GM23338 (cell line): Measurements from ENCODE around the gene FRRS1L. TPM values are rescaled to one million over a fixed set of nuclear protein-coding genes. Genes with fewer than 3 reads are reported as not detected.

Source experiments
- ATAC-seq: fragments of 200-7000 bp; cut with Tn5 transposase; 3 replicates; pipeline ENCODE4 v1.9.1; 2020
- DNase-seq: peaks from one replicate; pipeline ENCODE4 v3.0.0-alpha.2; 2015; ENCODE audit warnings: low spot score
- H2AFZ ChIP-seq: fragments of 200-600 bp; sonication (generic); 2 replicates; pipeline ENCODE4 v1.8.0; 2016; ENCODE audit warnings: antibody characterized with exemption, mild to moderate bottlenecking, moderate library complexity
- H3F3A ChIP-seq: fragments of 200-600 bp; sonication (generic); replicated peaks from 2 replicates; pipeline ENCODE4 v1.8.0; 2017; ENCODE audit warnings: antibody characterized with exemption, mixed run types, low read depth
- H3K27ac ChIP-seq: fragments of 200-600 bp; sonication (generic); 2 replicates; pipeline ENCODE4 v1.6.1; 2016; ENCODE audit warnings: low read depth
- H3K27me3 ChIP-seq: fragments of 200-600 bp; sonication (generic); 2 replicates; pipeline ENCODE4 v1.8.0; 2016; ENCODE audit warnings: mild to moderate bottlenecking, mixed run types, moderate library complexity; ENCODE audit not compliant: insufficient read depth
- H3K36me3 ChIP-seq: fragments of 200-600 bp; sonication (generic); 2 replicates; pipeline ENCODE4 v1.8.0; 2016; ENCODE audit warnings: mild to moderate bottlenecking; ENCODE audit not compliant: insufficient read depth
- H3K4me1 ChIP-seq: fragments of 200-600 bp; sonication (generic); 2 replicates; pipeline ENCODE4 v1.8.0; 2016; ENCODE audit warnings: mild to moderate bottlenecking, moderate library complexity; ENCODE audit not compliant: insufficient read depth
- H3K4me2 ChIP-seq: fragments of 200-600 bp; sonication (generic); 2 replicates; pipeline ENCODE4 v1.7.1; 2017; ENCODE audit warnings: mixed run types
- H3K4me3 ChIP-seq: fragments of 200-600 bp; sonication (generic); 2 replicates; pipeline ENCODE4 v1.6.1; 2016; ENCODE audit warnings: mixed run types
- H3K79me2 ChIP-seq: fragments of 200-600 bp; sonication (generic); replicated peaks from 2 replicates; pipeline ENCODE4 v1.8.0; 2017; ENCODE audit warnings: mild to moderate bottlenecking; ENCODE audit not compliant: insufficient read depth
- H3K9me2 ChIP-seq: fragments of 200-600 bp; sonication (generic); 2 replicates; pipeline ENCODE4 v1.8.0; 2017; ENCODE audit not compliant: insufficient read depth
- H4K20me1 ChIP-seq: fragments of 200-600 bp; sonication (generic); replicated peaks from 2 replicates; pipeline ENCODE4 v1.8.0; 2017; ENCODE audit warnings: mild to moderate bottlenecking; ENCODE audit not compliant: insufficient read depth
- H3K27ac Mint-ChIP-seq: 2 replicates; pipeline ENCODE4 v1.8.0; 2020; ENCODE audit warnings: inconsistent platforms, mild to moderate bottlenecking, moderate library complexity, mixed read lengths
- H3K27me3 Mint-ChIP-seq: 3 replicates; pipeline ENCODE4 v1.8.0; 2022; ENCODE audit warnings: low read depth, mild to moderate bottlenecking, moderate library complexity, mixed read lengths, inconsistent platforms; ENCODE audit not compliant: insufficient read depth, poor library complexity
- H3K36me3 Mint-ChIP-seq: 3 replicates; pipeline ENCODE4 v1.8.0; 2021; ENCODE audit warnings: low read depth, mild to moderate bottlenecking, inconsistent platforms, moderate library complexity, mixed read lengths
- H3K4me1 Mint-ChIP-seq: 3 replicates; pipeline ENCODE4 v1.8.0; 2020; ENCODE audit warnings: mild to moderate bottlenecking, inconsistent platforms, mixed read lengths
- H3K4me3 Mint-ChIP-seq: 3 replicates; pipeline ENCODE4 v1.8.0; 2021; ENCODE audit warnings: moderate library complexity, mild to moderate bottlenecking, inconsistent platforms, mixed read lengths
- H3K9me3 Mint-ChIP-seq: 3 replicates; pipeline ENCODE4 v1.8.0; 2020; ENCODE audit warnings: moderate library complexity, mild to moderate bottlenecking, inconsistent platforms, mixed read lengths
- CREB1 ChIP-seq: fragments of 250-450 bp; sonication (Bioruptor Pico); IDR thresholded peaks from 2 replicates; pipeline ENCODE4 v1.5.0; 2020; ENCODE audit warnings: low read depth, mild to moderate bottlenecking, moderate library complexity
- ETS1 ChIP-seq: IDR thresholded peaks from 2 replicates; pipeline ENCODE4 v1.6.1; 2016; ENCODE audit warnings: antibody characterized with exemption
- EZH2 ChIP-seq: fragments of 200-600 bp; sonication (generic); IDR thresholded peaks from one replicate; pipeline ENCODE4 v1.8.0; 2017; ENCODE audit warnings: antibody characterized with exemption, mild to moderate bottlenecking, low read depth; ENCODE audit not compliant: unreplicated experiment
- EZH2phosphoT487 ChIP-seq: fragments of 200-600 bp; sonication (generic); IDR thresholded peaks from one replicate; pipeline ENCODE4 v1.8.1; 2018; ENCODE audit warnings: antibody characterized with exemption; ENCODE audit not compliant: unreplicated experiment
- NANOG ChIP-seq: IDR thresholded peaks from 2 replicates; pipeline ENCODE4 v1.6.1; 2016; ENCODE audit warnings: antibody characterized with exemption, borderline replicate concordance
- ZNF462 ChIP-seq: fragments of 250-450 bp; sonication (Bioruptor Pico); IDR thresholded peaks from 2 replicates; pipeline ENCODE4 v1.5.0; 2020; ENCODE audit warnings: mild to moderate bottlenecking, moderate library complexity
- polyA plus RNA-seq: library from polyadenylated mRNA; unstranded; fragments of >200 nt; fragmentation: Nextera tagmentation; extraction: Ambion mirVana; gene quantifications from 2 replicates; pipeline ENCODE4 v1.2.1, GENCODE V29; 2016
- total RNA-seq: library from RNA; depleted of rRNA; stranded (reverse); fragments of >200 nt; shearing (Covaris generic); gene quantifications from 2 replicates; pipeline ENCODE4 v1.2.3, GENCODE V29; 2014

The FRRS1L gene
- total and polyA plus RNA-seq, 2 experiments from 2014 or later: 0.37 to 1.1 TPM

GRCh38 chr9:109083141-109083540 is 83.9 kb downstream of the FRRS1L start (continued):
- TF ChIP-seq ZNF462 (no peak), ETS1 (no peak), EZH2phosphoT487 (no peak), NANOG (no peak)

GRCh38 chr9:109082091-109082620 is 84.9 kb downstream of the FRRS1L start:
- Mint-ChIP-seq H3K27me3 (no peaks in the 10 kb centered on the region), H3K4me1 (no peaks in the 10 kb centered on the region), H3K9me3 (no peaks in the 10 kb centered on the region), H3K4me3 (no peak overlapping the region), H3K27ac (no peak overlapping the region), H3K36me3 (peaks cover 31% of the 10 kb centered on the region)
- Histone ChIP-seq H3K9me2 (no peaks in the 10 kb centered on the region), H3F3A (no peaks in the 10 kb centered on the region; the same call in 1 of the 2 replicates), H4K20me1 (peaks cover 10% of the 10 kb centered on the region), H3K36me3 (peaks cover 26% of the 10 kb centered on the region), H3K4me2 (no peak overlapping the region), H3K27me3 (no peaks in the 10 kb centered on the region), H3K4me1 (no peaks in the 10 kb centered on the region), H3K4me3 (no peak overlapping the region), H2AFZ (no peak overlapping the region), H3K27ac (no peak overlapping the region), H3K79me2 (peaks cover 18% of the 10 kb centered on the region; the same call in 1 of the 2 replicates)
- ATAC-seq (no peak), DNase-seq (no peak)
- TF ChIP-seq EZH2phosphoT487 (no peak), ETS1 (no peak), CREB1 (CRISPR knock-in tag) (no peak), ZNF462 (no peak), EZH2 (no peak), NANOG (no peak)
